GM18907 (cell line): ENCODE results near the gene APBB3.

Source experiments
- ATAC-seq: cut with Tn5 transposase; IDR thresholded peaks from one replicate; pipeline ENCODE4 v1.9.1; 2021; ENCODE audit warnings: mild to moderate bottlenecking, moderate library complexity; ENCODE audit not compliant: unreplicated experiment

The APBB3 gene

DNA sequence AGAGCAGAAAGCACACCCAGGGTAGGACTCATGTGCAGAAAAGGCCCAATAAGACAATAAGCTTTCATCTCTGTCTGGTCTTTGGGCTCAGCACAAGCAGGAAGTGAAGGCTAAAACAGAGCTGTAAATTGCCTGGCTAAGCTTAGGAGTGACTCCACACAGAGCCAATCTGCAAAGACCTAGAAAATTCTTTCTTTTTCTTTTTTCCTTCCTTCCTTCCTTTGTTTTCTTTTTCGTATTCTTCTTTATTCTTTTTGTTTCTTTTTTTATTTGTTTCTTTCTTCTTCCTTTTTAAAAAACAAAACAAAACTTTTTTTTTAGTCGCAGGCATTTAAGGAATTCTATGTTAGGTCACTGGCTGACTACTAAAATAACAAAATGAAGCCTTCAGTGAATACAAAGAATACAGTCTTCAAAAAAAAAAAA, 12.4 kb upstream of the APBB3 start:
- ATAC-seq = no peak

DNA sequence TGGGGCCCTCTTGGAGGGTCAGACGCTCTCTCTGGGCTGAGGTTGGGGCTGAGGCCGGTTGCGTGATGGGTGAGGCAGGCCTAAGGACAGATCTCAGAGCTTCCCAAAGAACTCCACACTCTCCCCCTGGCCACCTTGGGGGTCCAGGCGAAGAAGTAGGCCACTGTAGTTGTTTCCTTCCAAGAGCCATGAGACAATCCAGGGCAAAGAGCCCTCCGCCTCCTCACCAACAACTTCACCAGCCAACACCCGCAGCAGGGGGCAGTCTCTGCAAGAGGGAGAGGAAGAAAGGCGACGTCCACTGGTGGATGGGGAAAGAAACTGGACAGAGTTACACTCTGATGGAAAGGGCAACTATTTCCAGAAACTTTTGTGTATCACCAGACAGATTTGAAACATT, 10.9 kb upstream of the APBB3 start:
- ATAC-seq = no peak

DNA sequence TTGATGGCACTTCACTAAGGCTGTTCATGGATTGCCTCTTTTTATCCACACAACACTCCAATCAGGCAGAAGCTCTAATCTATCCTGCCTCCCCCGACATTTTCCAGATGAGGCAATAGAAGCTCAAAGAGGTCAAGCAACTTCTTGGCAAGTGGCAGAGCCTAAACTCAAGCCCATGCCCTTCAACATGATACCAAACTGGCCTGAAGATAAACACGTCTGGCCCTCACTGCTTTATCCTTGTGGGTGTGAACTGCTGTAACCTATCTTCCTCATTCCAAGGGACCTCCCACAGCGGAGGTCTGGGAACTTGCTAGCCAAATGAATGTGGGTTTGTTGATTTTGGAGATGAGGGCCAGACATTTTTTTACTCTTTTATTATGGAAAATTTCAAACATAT, 9.8 kb upstream of the APBB3 start:
- no peak for ATAC-seq

DNA sequence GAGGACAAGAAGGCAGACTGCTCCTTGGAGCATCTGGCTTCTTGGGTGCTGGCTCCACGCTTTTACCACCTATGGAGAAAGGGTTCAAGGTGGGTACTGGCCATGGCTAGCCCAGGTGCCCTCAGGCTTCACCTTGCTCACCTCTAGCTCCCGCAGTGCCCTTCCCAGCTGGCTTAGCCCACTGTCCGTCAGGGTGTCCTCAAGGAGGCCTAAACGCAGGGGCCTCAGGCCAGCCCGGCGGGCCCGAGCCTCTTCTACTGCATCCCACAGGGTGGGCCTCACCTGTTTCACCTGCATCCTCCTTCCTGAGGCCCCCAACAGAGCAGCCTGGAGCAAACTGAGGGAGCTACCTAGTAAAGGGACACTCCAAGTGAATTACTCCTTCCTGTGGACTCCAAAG, 9.3 kb upstream of the APBB3 start:
- ATAC-seq = no peak

DNA sequence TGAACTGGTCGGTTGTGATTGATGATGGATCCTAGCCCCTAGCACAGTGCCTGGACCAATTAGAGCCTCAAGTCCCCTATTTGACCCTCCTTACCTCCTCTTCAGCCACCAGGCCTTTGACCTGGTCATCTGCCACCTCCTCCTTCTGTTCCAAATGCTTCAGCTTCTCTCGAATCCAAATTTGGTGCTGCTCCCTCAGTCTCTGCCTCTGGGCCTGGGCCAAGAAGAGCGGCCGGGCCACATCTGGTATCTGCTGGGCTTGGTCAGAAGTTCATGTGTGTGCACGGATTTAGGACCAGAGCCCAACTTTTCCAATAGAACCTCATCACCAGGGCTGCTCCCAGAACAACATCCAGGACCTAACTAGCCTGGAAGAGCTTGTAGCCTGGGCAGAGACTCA, 6.7 kb upstream of the APBB3 start:
- no peak for ATAC-seq

DNA sequence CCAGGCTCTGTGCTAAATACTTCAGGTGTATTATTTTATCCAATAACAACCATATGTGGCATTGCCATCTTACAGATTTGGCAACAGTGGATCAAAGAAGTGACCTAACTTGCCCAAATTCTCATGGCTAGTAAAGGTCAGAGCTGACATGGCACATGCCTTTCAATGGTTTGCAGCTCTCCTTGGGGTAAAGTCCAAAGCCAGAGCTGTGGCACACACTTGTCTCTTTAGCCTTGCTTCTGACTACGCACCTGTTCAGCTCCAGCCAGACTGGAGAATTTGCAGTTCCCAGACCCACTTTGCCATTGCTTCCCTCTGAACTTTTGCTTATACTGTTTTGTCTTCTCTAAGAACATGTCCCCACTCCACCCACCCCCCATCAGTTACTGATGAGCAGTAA, 6.1 kb upstream of the APBB3 start:
- no peak for ATAC-seq

DNA sequence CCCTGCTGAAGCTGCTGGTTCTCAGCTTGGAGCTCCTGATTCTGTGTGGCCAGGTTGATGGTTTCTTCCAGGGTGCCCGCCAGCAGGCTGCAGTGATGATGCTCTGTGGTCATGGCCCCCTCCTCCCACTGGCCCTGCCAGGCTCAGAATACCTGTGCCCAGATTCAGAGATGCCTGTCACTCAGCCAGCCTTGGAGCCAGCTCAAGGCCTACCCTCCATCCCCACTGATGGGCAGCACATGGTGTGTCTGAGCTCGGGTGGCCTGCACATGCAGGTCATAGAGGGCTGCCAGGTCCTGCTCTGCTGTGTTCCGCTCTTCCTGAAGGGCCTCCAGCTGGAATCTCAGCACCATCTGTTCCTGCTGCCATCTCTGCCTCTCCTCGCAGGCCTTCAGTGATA, 5.7 kb upstream of the APBB3 start:
- no peak for ATAC-seq

DNA sequence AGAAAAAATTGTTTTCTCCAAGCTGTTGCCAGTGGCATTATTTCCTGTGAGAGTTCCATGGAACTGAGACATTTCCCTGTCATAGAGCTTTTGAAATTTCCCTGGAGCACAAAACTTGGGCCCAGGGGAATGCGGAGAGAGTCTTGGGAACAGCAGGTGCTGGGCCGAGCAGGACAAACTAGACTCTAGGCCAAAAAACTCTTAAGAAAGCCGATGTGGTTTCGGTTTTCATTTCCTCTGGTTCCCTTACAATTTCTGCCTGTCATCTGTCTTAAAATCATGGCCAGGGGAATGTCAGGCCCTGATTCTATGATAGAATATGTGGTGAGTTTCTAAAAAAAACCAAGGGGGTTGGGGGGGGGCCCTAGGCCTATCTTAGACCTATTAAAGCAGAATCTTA, 4.8 kb upstream of the APBB3 start:
- ATAC-seq = peak; percentile 33

DNA sequence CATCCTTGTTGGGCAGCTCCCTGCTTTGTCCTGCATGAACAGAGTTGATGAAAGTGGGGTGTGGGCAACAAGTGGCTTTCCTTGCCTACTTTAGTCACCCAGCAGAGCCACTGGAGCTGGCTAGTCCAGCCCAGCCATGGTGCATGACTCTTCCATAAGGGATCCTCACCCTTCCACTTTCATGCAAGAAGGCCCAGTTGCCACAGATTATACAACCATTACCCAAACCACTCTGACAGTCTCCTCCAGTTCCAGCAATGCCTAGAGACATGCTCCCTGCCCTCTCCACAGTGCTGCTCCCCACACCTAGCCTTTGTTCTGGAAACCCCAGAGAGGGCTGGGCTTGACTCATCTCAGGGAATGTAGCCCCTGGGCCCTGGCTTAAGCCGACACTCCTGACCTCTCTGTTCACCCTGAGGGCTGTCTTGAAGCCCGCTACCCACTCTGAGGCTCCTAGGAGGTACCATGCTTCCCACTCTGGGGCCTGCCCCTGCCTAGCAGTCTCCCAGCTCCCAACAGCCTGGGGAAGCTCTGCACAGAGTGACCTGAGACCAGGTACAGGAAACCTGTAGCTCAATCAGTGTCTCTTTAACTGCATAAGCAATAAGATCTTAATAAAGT, 4.2 kb upstream of the APBB3 start:
- no peak for ATAC-seq

DNA sequence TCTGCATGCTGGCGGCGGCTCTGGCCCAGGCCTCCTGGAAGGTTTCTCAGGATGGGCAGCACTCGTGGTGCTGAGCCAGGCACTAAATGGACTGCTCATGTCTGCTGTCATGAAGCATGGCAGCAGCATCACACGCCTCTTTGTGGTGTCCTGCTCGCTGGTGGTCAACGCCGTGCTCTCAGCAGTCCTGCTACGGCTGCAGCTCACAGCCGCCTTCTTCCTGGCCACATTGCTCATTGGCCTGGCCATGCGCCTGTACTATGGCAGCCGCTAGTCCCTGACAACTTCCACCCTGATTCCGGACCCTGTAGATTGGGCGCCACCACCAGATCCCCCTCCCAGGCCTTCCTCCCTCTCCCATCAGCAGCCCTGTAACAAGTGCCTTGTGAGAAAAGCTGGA, 3.5 kb upstream of the APBB3 start:
- no peak for ATAC-seq

DNA sequence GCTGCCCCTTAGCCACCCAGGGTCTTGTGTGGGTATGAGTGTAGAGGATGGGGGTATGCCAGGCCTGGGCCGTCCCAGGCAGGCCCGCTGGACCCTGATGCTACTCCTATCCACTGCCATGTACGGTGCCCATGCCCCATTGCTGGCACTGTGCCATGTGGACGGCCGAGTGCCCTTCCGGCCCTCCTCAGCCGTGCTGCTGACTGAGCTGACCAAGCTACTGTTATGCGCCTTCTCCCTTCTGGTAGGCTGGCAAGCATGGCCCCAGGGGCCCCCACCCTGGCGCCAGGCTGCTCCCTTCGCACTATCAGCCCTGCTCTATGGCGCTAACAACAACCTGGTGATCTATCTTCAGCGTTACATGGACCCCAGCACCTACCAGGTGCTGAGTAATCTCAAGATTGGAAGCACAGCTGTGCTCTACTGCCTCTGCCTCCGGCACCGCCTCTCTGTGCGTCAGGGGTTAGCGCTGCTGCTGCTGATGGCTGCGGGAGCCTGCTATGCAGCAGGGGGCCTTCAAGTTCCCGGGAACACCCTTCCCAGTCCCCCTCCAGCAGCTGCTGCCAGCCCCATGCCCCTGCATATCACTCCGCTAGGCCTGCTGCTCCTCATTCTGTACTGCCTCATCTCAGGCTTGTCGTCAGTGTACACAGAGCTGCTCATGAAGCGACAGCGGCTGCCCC, 2.9 kb upstream of the APBB3 start:
- no peak for ATAC-seq

DNA sequence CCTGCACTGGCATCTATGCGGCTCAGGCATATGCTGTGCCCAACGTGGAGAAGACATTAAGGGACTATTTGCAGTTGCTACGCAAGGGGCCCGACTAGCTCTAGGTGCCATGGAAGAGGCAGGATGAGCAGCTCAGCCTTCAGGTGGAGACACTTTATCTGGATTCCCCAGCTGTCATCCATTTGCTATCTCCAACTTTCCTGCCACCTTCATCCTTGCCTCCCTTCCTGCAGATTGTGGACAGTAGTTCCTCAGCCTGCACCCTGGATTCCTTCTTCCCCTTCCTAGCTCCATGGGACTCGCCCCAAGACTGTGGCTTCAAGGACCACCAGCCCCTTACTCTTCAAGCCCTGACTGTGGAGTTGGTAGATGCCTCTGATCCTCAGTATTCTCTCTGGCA, 2.3 kb upstream of the APBB3 start:
- no peak for ATAC-seq

DNA sequence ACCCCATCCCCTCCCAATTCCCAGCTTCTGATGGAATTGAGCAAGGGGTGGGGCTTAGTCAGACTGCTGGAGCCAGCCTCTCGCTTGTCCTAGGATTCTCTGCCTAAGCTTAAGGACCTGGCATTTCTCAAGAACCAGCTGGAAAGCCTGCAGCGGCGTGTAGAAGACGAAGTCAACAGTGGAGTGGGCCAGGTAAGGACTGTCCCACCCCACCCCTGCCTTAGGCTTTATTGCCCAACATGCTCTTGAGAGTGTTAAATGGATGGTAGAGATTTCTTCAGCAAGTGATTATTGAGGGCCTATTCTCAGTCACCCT, 1.3 kb upstream of the APBB3 start:
- ATAC-seq = no peak

DNA sequence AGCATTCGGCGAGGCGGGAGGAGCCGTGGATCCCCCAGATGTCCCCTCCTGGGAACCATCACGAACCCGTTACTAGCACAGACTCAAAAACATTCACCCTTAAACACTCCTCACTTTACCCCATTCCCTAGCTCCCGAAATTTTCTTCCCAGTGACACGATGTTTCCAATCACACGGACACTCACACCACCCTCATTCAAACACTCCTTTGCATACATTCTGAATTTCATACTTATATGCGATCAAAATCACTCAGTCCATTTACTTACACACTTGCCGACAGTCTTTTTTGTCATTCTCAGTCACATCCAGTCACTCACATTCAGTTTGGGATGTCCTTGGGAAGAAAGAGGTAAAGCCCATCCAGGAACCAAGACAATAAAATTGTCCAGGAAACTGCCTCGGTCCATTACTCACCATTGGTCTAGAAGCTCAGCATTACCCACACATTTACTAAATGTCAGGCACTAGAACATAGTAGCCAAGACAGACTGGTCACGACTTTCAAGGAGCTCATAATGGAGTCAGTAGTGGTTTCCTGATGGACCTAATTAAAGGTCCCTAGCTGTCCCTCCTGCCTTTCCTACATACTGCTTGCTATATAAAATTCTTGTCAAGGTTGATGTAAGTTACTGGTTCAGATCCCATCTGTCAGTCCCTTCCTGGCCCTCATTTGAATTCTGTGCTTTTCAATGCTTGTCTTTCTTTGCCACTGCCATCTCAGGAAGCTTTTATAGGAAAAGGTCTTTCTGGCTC, 804 bp upstream of the APBB3 start:
- ATAC-seq = no peak

DNA sequence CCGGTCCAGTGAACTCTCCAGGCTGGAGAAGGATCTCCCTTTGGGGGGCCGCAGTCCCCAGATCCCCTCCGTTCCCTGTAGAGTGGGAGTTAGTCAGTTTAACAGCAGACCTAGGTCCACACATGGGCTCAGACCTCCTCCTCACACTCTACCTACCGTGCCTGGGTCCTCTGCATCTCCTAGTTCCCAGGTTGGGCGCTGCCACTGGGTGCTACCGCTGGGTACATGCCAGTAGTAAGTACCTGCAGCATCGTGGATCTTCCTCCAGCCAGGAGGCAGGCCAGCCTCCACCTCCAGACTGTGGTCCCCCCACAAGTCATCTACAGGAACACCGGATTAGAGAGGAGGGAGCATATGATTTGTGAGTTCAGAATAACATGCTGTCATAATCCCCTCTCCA, 802 bp downstream of the APBB3 start:
- ATAC-seq = no peak

DNA sequence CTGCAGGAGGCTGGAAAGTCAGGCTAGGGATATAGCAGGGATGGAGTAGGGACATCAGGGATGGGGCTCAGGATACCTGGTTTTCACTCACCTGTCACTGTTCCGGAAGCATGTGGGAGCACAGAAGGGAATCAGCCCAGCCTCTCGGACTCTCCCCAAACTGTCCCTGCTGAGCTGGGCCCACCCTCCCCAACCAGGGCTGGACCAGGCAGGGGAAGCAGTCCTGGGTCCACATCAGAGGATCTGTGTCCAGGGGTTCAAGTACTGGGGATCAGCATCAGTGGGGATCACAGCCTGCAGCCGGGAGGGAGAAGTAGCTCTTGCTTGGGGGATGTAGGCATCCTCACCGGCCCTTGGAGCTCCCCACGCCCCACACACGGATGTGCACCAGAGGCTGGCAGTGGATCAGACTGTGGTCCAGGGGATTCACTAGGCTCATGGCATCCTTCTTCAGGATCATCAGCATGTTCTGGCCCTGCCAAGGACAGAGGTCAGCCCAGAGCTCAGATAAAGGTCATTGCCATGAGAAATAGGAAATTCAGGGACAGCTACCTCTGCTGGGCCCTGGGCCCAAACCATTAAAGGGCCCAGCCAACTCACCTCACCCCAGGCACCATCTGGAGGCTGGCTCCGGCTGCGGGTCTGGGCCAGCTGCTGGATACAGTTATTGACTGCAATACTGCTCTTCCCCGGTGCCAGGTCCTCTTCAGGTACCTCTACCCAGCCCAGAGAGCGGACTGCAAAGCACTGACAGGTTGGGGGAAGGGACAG, 2.5 kb downstream of the APBB3 start:
- ATAC-seq = no peak

DNA sequence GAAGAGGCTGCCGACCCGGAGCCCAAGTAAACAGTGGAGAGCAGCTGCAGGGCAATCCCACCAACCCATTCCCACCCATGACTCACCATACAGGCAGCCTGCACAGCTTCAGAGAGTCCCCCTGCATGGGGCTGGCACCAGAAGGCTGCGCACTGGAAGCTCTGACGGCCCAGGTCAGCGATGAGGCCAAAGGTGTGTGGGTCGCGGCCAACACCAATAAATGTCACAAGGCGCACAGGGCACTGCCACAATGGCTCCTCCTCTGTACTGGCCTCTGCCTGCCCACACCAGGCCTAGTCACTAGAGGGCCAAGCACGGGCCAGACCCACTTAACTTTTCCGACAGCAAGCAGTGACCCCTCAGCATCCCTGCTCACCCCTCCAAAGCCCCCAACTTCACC, 4.2 kb downstream of the APBB3 start:
- ATAC-seq = no peak

DNA sequence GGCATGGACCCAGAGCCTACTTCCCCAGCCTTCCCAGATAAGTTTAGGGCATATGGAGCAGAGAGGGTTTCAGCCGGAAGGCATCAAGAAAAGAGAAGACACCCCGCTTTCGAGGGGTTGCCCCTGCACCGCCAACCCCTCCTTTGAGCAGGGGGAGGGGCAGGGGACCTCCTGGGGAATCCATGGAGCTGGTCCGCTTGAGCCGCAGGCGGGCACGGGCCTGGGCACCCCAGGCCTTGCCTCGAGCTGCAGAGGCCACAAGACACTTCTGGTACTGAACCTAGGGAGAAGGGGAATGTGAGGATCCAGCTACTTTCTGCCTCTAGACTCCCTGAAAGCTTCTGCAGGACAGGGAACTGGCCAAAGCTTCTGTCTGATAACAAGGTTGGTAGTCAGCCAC, 5.9 kb downstream of the APBB3 start:
- ATAC-seq = no peak

DNA sequence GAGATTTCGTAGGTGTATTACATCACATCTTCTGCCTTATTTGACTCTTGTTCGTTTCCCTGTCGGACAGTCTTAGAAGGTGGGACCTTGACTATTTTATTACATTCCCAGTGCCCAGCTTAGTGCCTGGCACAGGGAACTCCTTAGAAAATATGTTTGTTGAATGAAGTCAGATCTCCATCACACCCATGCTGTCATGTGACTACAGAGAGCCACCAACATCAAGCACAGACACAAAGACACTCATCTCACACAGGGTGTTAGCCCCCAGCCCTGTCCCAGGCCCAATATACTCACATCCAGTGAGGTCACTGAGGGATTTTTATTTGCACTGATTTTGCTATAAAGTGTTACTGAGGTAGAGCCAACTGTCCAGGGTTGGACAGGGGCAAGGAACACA, 6.4 kb downstream of the APBB3 start:
- no peak for ATAC-seq

DNA sequence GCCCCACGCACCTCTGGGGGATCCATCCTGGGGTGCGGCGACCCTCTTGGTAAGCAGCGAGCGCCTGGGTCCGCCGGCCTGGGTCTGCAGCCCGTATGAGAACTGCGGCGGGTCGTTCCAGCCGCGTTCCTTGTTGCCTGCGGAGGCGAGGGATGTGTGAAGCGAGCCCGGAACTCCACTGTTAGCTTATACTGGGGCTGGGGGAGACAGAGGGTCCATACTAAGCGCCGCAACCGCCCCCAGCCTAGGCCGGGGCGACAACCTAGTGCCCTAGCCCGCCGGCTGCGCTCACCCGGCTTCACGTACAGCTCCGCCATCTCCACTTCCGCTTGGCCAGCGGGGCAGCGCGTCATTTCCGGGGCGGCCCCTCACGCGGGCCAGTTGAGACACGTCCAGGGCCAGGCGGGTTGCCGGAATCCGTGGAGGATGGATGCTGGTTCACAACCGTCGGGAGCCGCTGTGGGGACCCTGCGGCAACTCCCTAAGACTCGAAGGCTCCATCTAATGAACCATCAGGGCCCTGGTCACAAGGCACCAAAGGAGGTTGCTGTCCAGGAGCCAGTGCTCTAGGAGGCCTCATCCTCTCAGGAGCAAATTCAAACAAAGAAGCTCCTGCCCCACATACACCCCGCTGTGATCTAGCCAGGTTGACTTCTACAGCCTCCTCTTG, 7.1 kb downstream of the APBB3 start, which contains the start of gene SRA1:
SRA1 (minus strand) TSS at position 338 of the 670 bp plus-strand sequence; CDS start at position 317, 21 bp downstream.
- peak; percentile 95 for ATAC-seq

DNA sequence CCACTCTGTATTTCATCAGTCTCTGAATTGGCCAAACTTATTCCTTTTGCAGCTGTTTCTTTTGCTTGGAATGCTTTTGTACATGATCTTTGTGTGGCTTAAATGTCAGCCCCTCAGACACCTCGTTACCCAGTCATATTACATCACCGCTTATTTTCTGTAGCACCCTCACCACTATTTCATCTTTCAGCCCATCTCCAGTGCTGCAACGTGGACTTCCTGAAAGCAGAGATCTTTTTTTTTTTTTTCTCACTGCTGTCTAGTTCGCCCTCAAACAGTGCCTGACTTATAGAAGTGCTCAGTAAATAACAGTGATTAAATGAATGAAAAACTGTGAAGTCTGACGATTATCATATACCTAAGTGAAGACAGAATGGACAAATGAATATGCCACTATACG, 8.0 kb downstream of the APBB3 start:
- no peak for ATAC-seq
